HepG2 (cell line): ENCODE measurements around the gene CHDH. TPM values are rescaled to one million over a fixed set of nuclear protein-coding genes. Genes with fewer than 3 reads are reported as not detected.

Experiments
- DNMT3B ChIP-seq: conservative IDR thresholded peaks from 2 replicates; pipeline ENCODE4 v1.6.1; 2016; ENCODE audit warnings: missing biosample characterization, control low read depth
- HNRNPH1 ChIP-seq: fragments of 200-400 bp; formaldehyde crosslinking; optimal IDR thresholded peaks from 2 replicates; pipeline ENCODE3; 2017; ENCODE audit warnings: mild to moderate bottlenecking, low read depth, low read length
- HOXA7 ChIP-seq: sonication (generic); formaldehyde crosslinking; IDR thresholded peaks from 2 replicates; pipeline ENCODE4 v1.8.1; 2022; ENCODE audit warnings: mild to moderate bottlenecking, missing genetic modification reagents, moderate library complexity
- ISX ChIP-seq: sonication (generic); formaldehyde crosslinking; conservative IDR thresholded peaks from 2 replicates; pipeline ENCODE4 v1.5.0; 2020; ENCODE audit warnings: missing genetic modification reagents
- JUN ChIP-seq: sonication (generic); formaldehyde crosslinking; IDR thresholded peaks from 2 replicates; pipeline ENCODE4 v1.4.0; 2020; ENCODE audit warnings: mild to moderate bottlenecking, missing genetic modification reagents
- KDM1A ChIP-seq: IDR thresholded peaks from 2 replicates; pipeline ENCODE4 v1.6.1; 2016; ENCODE audit warnings: missing compliant biosample characterization
- KDM3A ChIP-seq: IDR thresholded peaks from 2 replicates; pipeline ENCODE4 v1.6.1; 2018; ENCODE audit warnings: low read depth, missing compliant biosample characterization
- KLF11 ChIP-seq: IDR thresholded peaks from 2 replicates; pipeline ENCODE4 v1.6.1; 2016; ENCODE audit warnings: missing compliant biosample characterization
- PRMT3 ChIP-seq: sonication (generic); formaldehyde crosslinking; IDR thresholded peaks from 2 replicates; pipeline ENCODE4 v1.8.1; 2022; ENCODE audit warnings: low read depth, mild to moderate bottlenecking, moderate library complexity, missing genetic modification reagents, borderline replicate concordance
- TCF12 ChIP-seq, 2 experiments: fragments of 450-650 bp in 1 of 2; sonication (generic) in 1 of 2; formaldehyde crosslinking in 1 of 2; IDR thresholded peaks; 2 replicates each; pipeline versions ENCODE4 v1.6.1 to v1.8.0; 2017 to 2022; ENCODE audit warnings: antibody characterized with exemption in 1 of 2, mild to moderate bottlenecking in 1 of 2, missing genetic modification reagents in 1 of 2, moderate library complexity in 1 of 2
- ZBTB42 ChIP-seq: sonication (generic); formaldehyde crosslinking; IDR thresholded peaks from 2 replicates; pipeline ENCODE4 v1.5.0; 2020; ENCODE audit warnings: mild to moderate bottlenecking, missing genetic modification reagents
- ZNF326 ChIP-seq: sonication (generic); formaldehyde crosslinking; IDR thresholded peaks from 2 replicates; pipeline ENCODE4 v1.4.0; 2020; ENCODE audit warnings: missing genetic modification reagents, borderline replicate concordance
- ZNF441 ChIP-seq: sonication (generic); formaldehyde crosslinking; IDR thresholded peaks from 2 replicates; pipeline ENCODE4 v1.7.0; 2021; ENCODE audit warnings: missing genetic modification reagents, borderline replicate concordance
- ZNF563 ChIP-seq: sonication (generic); formaldehyde crosslinking; IDR thresholded peaks from 2 replicates; pipeline ENCODE4 v1.8.0; 2022; ENCODE audit warnings: mild to moderate bottlenecking, moderate library complexity, missing genetic modification reagents
- ZNF75D ChIP-seq: sonication (generic); formaldehyde crosslinking; IDR thresholded peaks from 2 replicates; pipeline ENCODE4 v1.8.1; 2023; ENCODE audit warnings: missing genetic modification reagents, mild to moderate bottlenecking, borderline replicate concordance
- ZNF883 ChIP-seq: sonication (generic); formaldehyde crosslinking; IDR thresholded peaks from 2 replicates; pipeline ENCODE4 v1.5.1; 2020; ENCODE audit warnings: mild to moderate bottlenecking, missing genetic modification reagents; ENCODE audit errors: not compliant biosample characterization
- polyA plus RNA-seq, 8 experiments: library from polyadenylated mRNA; depleted of rRNA in 3 of 8; stranded (reverse) in 7 of 8; unstranded in 1 of 8; fragments of >200 nt; fragmentation: Illumina TruSeq in 4 of 8; extraction: Trizol in 4 of 8; gene quantifications; 2 replicates each; pipeline versions ENCODE4 v1.2.1 to v1.2.3, GENCODE V29; 2011 to 2016; ENCODE audit warnings: low read depth in 4 of 8, missing spikeins in 1 of 8, mixed read lengths in 1 of 8; ENCODE audit not compliant: insufficient read depth in 1 of 8
- total RNA-seq, 5 experiments: library from RNA; depleted of rRNA; stranded (reverse); fragments of >200 nt; fragmentation: Illumina TruSeq; extraction: Trizol; gene quantifications; 2 replicates each; pipeline ENCODE4 v1.2.3, GENCODE V29; 2016; ENCODE audit warnings: low read depth in 1 of 5
- TF ChIP-seq, protein P1 (sequence below): sonication (generic); formaldehyde crosslinking; IDR thresholded peaks from 2 replicates; pipeline ENCODE4 v1.5.0; 2020; ENCODE audit warnings: missing genetic modification reagents
- TF ChIP-seq, protein P2 (sequence below): sonication (generic); formaldehyde crosslinking; IDR thresholded peaks from 2 replicates; pipeline ENCODE4 v1.4.0; 2020; ENCODE audit warnings: missing genetic modification reagents, borderline replicate concordance
- TF ChIP-seq, protein P3 (sequence below): sonication (generic); formaldehyde crosslinking; IDR thresholded peaks from 2 replicates; pipeline ENCODE4 v1.4.0; 2020; ENCODE audit warnings: mild to moderate bottlenecking, missing genetic modification reagents
- TF ChIP-seq, protein P4 (sequence below): sonication (generic); formaldehyde crosslinking; conservative IDR thresholded peaks from 2 replicates; pipeline ENCODE4 v1.4.0; 2020; ENCODE audit warnings: missing genetic modification reagents
- TF ChIP-seq, protein P5 (sequence below): sonication (generic); formaldehyde crosslinking; IDR thresholded peaks from 2 replicates; pipeline ENCODE4 v1.5.0; 2020; ENCODE audit warnings: mild to moderate bottlenecking, missing genetic modification reagents

The CHDH gene
- total and polyA plus RNA-seq, 2 of the 13 experiments (the other 11 are each of a cell fraction or from before 2014, with no cell fraction given): 28.1 to 48.9 TPM

DNA sequence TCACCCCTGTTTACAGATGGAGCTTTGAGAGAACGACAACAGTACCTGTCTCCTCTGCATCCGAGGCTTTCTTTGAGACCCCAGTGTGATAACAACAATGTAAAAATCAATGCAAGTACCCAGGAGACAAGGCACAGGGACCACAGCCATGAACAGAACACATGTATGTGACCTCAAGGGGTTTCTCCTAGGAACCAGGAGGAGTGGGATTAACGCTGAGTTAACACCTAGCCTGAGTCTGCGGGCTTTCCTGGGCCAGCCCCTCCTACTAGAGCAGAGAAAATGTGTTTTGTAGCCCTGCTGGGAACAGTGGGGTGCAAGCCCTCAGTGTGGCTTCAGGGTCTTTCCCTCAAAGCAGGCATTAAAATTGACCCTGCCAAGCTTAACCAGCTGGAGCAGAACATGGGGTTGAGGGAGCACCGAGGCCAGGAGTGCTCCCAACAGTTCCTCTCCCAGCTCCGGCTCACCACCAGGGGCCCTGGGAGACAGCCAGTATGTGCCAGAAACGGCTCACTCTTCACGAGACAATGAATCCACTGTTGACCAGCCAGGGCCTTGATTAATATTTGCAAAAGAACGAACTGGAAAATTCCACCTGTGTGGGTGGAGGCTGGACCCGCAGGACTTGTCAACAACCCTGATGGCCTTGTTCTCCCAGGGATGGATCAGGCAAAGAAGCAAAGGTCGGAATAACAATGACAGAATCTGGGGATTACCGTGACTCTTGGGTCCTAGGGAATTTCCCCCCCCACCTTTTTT lies 3.6 kb downstream of the CHDH start (continued):
- TF ChIP-seq HOXA7 (CRISPR knock-in tag) (no peak), DNMT3B (CRISPR knock-in tag) (no peak), ZNF563 (CRISPR knock-in tag) (no peak), ISX (CRISPR knock-in tag) (no peak), ZNF441 (no peak; the same call in 1 of the 2 replicates), ZNF883 (CRISPR knock-in tag) (peak; percentile 70), ZBTB42 (CRISPR knock-in tag) (no peak), JUN (no peak), KDM1A (no peak), KLF11 (no peak), TCF12 (IDR thresholded peaks at IDR 0.05) (no peak), TCF12 (CRISPR knock-in tag; IDR thresholded peaks at IDR 0.05) (peak; percentile 74; the same call in 1 of the 2 replicates), ZNF326 (CRISPR knock-in tag) (0 out of 2 replicates have a peak, but pooled peaks have one; percentile 13), HNRNPH1 (no peak), KDM3A (CRISPR knock-in tag) (no peak; the same call in 1 of the 2 replicates), ZNF75D (CRISPR knock-in tag) (no peak), PRMT3 (CRISPR knock-in tag) (no peak)
- TF ChIP-seq, protein P1, sequence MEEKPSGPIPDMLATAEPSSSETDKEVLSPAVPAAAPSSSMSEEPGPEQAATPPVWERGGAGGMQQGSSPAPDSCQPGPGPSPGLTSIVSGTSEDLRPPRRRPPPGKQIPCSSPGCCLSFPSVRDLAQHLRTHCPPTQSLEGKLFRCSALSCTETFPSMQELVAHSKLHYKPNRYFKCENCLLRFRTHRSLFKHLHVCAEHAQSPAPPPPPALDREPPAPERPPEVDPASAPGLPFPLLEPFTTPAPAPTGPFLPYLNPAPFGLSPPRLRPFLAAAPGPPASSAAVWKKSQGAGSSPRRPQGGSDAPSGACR (CRISPR knock-in tag): no peak
- TF ChIP-seq, protein P2, sequence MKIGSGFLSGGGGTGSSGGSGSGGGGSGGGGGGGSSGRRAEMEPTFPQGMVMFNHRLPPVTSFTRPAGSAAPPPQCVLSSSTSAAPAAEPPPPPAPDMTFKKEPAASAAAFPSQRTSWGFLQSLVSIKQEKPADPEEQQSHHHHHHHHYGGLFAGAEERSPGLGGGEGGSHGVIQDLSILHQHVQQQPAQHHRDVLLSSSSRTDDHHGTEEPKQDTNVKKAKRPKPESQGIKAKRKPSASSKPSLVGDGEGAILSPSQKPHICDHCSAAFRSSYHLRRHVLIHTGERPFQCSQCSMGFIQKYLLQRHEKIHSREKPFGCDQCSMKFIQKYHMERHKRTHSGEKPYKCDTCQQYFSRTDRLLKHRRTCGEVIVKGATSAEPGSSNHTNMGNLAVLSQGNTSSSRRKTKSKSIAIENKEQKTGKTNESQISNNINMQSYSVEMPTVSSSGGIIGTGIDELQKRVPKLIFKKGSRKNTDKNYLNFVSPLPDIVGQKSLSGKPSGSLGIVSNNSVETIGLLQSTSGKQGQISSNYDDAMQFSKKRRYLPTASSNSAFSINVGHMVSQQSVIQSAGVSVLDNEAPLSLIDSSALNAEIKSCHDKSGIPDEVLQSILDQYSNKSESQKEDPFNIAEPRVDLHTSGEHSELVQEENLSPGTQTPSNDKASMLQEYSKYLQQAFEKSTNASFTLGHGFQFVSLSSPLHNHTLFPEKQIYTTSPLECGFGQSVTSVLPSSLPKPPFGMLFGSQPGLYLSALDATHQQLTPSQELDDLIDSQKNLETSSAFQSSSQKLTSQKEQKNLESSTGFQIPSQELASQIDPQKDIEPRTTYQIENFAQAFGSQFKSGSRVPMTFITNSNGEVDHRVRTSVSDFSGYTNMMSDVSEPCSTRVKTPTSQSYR (CRISPR knock-in tag): 0 out of 2 replicates have a peak, but pooled peaks have one; percentile 11
- TF ChIP-seq, protein P3, sequence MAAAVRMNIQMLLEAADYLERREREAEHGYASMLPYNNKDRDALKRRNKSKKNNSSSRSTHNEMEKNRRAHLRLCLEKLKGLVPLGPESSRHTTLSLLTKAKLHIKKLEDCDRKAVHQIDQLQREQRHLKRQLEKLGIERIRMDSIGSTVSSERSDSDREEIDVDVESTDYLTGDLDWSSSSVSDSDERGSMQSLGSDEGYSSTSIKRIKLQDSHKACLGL: no peak
- TF ChIP-seq, protein P4, sequence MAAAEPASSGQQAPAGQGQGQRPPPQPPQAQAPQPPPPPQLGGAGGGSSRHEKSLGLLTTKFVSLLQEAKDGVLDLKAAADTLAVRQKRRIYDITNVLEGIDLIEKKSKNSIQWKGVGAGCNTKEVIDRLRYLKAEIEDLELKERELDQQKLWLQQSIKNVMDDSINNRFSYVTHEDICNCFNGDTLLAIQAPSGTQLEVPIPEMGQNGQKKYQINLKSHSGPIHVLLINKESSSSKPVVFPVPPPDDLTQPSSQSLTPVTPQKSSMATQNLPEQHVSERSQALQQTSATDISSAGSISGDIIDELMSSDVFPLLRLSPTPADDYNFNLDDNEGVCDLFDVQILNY (CRISPR knock-in tag): no peak
- TF ChIP-seq, protein P5, sequence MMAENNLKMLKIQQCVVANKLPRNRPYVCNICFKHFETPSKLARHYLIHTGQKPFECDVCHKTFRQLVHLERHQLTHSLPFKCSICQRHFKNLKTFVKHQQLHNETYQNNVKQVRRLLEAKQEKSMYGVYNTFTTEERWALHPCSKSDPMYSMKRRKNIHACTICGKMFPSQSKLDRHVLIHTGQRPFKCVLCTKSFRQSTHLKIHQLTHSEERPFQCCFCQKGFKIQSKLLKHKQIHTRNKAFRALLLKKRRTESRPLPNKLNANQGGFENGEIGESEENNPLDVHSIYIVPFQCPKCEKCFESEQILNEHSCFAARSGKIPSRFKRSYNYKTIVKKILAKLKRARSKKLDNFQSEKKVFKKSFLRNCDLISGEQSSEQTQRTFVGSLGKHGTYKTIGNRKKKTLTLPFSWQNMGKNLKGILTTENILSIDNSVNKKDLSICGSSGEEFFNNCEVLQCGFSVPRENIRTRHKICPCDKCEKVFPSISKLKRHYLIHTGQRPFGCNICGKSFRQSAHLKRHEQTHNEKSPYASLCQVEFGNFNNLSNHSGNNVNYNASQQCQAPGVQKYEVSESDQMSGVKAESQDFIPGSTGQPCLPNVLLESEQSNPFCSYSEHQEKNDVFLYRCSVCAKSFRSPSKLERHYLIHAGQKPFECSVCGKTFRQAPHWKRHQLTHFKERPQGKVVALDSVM (CRISPR knock-in tag): no peak; the same call in 1 of the 2 replicates
